Thoracic aorta (tissue), 2 donors: ENCODE measurements around the gene SPINK9. TPM values are rescaled to one million over a fixed set of nuclear protein-coding genes. Genes with fewer than 3 reads are reported as not detected.

Source experiments
- ATAC-seq: fragments of 150-250 bp; one replicate; pipeline ENCODE4 v1.8.0; 2017; ENCODE audit warnings: low read depth; ENCODE audit not compliant: insufficient number of reproducible peaks, low FRiP score
- DNase-seq: peaks from one replicate; pipeline ENCODE4 v3.0.0-alpha.2; 2020; ENCODE audit warnings: low spot score
- H3K27ac ChIP-seq, 2 donors: fragments of 200-600 bp; sonication (generic); 1 replicate in 1 of 2; 2 replicates in 1 of 2; pipeline ENCODE4 v1.5.1; 2016; ENCODE audit warnings: mild to moderate bottlenecking in 2 of 2, moderate library complexity in 2 of 2
- H3K27me3 ChIP-seq: fragments of 200-600 bp; sonication (generic); replicated peaks from 2 replicates; pipeline ENCODE4 v1.6.0; 2016; ENCODE audit warnings: mild to moderate bottlenecking; ENCODE audit not compliant: insufficient read depth
- H3K36me3 ChIP-seq: fragments of 200-600 bp; sonication (generic); one replicate; pipeline ENCODE4 v1.5.1; 2016
- H3K4me1 ChIP-seq, 2 donors: fragments of 200-600 bp; sonication (generic); 1 replicate in 1 of 2; 2 replicates in 1 of 2; pipeline versions ENCODE4 v1.5.1 to v1.6.0; 2016; ENCODE audit warnings: low read depth in 2 of 2, mild to moderate bottlenecking in 1 of 2; ENCODE audit not compliant: control insufficient read depth in 1 of 2
- H3K4me3 ChIP-seq: fragments of 200-600 bp; sonication (generic); 2 replicates; pipeline ENCODE4 v1.5.1; 2016; ENCODE audit warnings: mild to moderate bottlenecking
- H3K9me3 ChIP-seq: fragments of 200-600 bp; sonication (generic); 2 replicates; pipeline ENCODE4 v1.5.1; 2016
- CTCF ChIP-seq: fragments of 200-600 bp; sonication (generic); IDR thresholded peaks from one replicate; pipeline ENCODE4 v1.5.1; 2019; ENCODE audit warnings: antibody characterized with exemption
- total RNA-seq, 2 donors: library from RNA; depleted of rRNA; stranded (reverse); fragments of >200 nt; gene quantifications; one replicate each; pipeline versions ENCODE4 v1.1.0 to v1.2.3, GENCODE V29; 2016

The SPINK9 gene
- total RNA-seq, 2 donors from 2014 or later, result not detected

- Histone ChIP-seq H3K27ac (no peak overlapping the region), H3K4me3 (no peak overlapping the region)
- no peak for ATAC-seq
Observed at GRCh38 chr5:148343603-148344487, 8.5 kb downstream of the SPINK9 start.

GRCh38 chr5:148347706-148348105, 12.3 kb downstream of the SPINK9 start:
- H3K36me3 ChIP-seq, result no peaks in the 10 kb centered on the region
- H3K27me3 ChIP-seq, result no peaks in the 10 kb centered on the region
- DNase-seq (no peak), ATAC-seq (no peak)
- peaks cover 4 to 8% of the 10 kb centered on the region in 2 donors for H3K4me1 ChIP-seq
- H3K9me3 ChIP-seq, result no peaks in the 10 kb centered on the region
- H3K27ac ChIP-seq, result no peak overlapping the region
- no peak for TF ChIP-seq CTCF
- H3K4me3 ChIP-seq, result no peak overlapping the region

More at GRCh38 chr5:148343603-148344487, 8.5 kb downstream of the SPINK9 start:
- no peak for DNase-seq
- peaks cover 4 to 9% of the 10 kb centered on the region in 2 donors for H3K4me1 ChIP-seq
- no peaks in the 10 kb centered on the region for H3K27me3 ChIP-seq
- no peak for TF ChIP-seq CTCF
- no peaks in the 10 kb centered on the region for H3K36me3 ChIP-seq
- no peaks in the 10 kb centered on the region for H3K9me3 ChIP-seq

GRCh38 chr5:148352696-148353095, 17.3 kb downstream of the SPINK9 start:
- H3K9me3 ChIP-seq, result no peaks in the 10 kb centered on the region
- no peak for TF ChIP-seq CTCF
- no peaks in the 10 kb centered on the region for H3K4me1 ChIP-seq
- H3K27ac ChIP-seq, result no peak overlapping the region
- DNase-seq (no peak), ATAC-seq (no peak)
- no peaks in the 10 kb centered on the region for H3K36me3 ChIP-seq
- H3K27me3 ChIP-seq, result no peaks in the 10 kb centered on the region
- no peak overlapping the region for H3K4me3 ChIP-seq

- no peaks in the 10 kb centered on the region for H3K9me3 ChIP-seq
- H3K4me1 ChIP-seq, result no peaks in the 10 kb centered on the region
- no peak for TF ChIP-seq CTCF
Observed at GRCh38 chr5:148353634-148354033, 18.3 kb downstream of the SPINK9 start.

GRCh38 chr5:148364343-148364742, 29.0 kb downstream of the SPINK9 start:
- no peak for TF ChIP-seq CTCF
- H3K27me3 ChIP-seq, result no peaks in the 10 kb centered on the region
- H3K4me1 ChIP-seq, result no peaks in the 10 kb centered on the region
- no peak for ATAC-seq
- no peak overlapping the region for H3K4me3 ChIP-seq
- DNase-seq, result no peak
- H3K9me3 ChIP-seq, result peaks cover 6% of the 10 kb centered on the region
- H3K27ac ChIP-seq, result no peak overlapping the region
- H3K36me3 ChIP-seq, result no peaks in the 10 kb centered on the region

More at GRCh38 chr5:148353634-148354033, 18.3 kb downstream of the SPINK9 start:
- no peaks in the 10 kb centered on the region for H3K36me3 ChIP-seq
- H3K27me3 ChIP-seq, result no peaks in the 10 kb centered on the region
- no peak for DNase-seq
- H3K4me3 ChIP-seq, result no peak overlapping the region
- no peak overlapping the region for H3K27ac ChIP-seq
- no peak for ATAC-seq
